ENCODE measurements around the gene TRAIP. TPM values are rescaled to one million over a fixed set of nuclear protein-coding genes. Genes with fewer than 3 reads are reported as not detected.
"Not testable (repeated sequence)": the region's sequence is repeated elsewhere in the genome, so short reads cannot be mapped to it uniquely, and the experiment has no call there.

The TRAIP gene
- polyA plus RNA-seq, 2 of the 4 experiments (the other 2 are of a cell fraction) = 10.2 to 10.7 TPM

DNA sequence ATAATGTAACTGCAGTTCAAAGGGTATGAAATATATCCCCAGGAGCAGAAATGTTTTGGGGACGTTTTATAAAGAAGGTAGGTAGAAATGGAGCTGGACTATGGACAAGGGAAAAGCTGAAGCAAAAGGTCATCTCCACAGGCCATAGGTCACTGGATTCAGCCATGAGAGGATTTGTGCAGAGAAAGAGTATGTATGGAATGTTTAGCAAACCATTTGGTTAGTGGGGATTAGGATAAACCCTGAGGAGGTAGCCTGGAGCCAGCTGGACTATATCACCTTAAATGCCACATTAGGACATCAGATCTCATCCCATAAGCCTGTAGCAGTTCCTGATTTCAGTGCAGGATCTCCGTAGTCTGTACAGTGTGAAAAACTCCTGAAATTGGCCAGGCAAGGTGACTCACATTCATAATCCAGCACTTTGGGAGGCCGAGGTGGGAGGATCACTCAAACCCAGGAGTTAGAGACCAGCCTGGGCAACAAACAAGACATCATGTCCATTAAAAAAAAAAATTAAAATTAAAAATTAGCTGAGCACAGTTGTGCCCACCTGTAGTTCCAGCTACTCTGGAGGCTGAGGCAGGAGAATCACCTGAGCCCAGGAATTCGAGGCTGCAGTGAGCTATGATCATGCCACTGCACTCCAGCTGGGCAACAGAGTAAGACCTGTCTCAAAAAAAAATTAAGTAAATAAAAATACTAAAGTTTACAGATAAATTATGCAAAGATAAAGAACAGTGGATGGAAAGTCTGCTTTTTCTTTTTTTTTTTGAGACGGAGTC lies 74.8 kb downstream of the TRAIP start:
- 90% methylated on average over 5 of the region's 5 CpGs for WGBS (ENCODE audit: missing lambda C conversion rate)
- TF ChIP-seq, protein P1, sequence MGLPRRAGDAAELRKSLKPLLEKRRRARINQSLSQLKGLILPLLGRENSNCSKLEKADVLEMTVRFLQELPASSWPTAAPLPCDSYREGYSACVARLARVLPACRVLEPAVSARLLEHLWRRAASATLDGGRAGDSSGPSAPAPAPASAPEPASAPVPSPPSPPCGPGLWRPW (IDR thresholded peaks at IDR 0.05) = no peak
- TF ChIP-seq CHD4 (IDR thresholded peaks at IDR 0.05; ENCODE audit: borderline replicate concordance) (no peak), EHMT2 (IDR thresholded peaks at IDR 0.05; ENCODE audit: low read depth) (no peak), FOSL2 (IDR thresholded peaks at IDR 0.05) (no peak), FOSL2 (CRISPR knock-in tag; IDR thresholded peaks at IDR 0.05) (no peak), HDAC2 (IDR thresholded peaks at IDR 0.05) (no peak)
- TF ChIP-seq, protein P2, sequence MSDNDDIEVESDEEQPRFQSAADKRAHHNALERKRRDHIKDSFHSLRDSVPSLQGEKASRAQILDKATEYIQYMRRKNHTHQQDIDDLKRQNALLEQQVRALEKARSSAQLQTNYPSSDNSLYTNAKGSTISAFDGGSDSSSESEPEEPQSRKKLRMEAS (IDR thresholded peaks at IDR 0.05) = no peak
- TF ChIP-seq, protein P3, sequence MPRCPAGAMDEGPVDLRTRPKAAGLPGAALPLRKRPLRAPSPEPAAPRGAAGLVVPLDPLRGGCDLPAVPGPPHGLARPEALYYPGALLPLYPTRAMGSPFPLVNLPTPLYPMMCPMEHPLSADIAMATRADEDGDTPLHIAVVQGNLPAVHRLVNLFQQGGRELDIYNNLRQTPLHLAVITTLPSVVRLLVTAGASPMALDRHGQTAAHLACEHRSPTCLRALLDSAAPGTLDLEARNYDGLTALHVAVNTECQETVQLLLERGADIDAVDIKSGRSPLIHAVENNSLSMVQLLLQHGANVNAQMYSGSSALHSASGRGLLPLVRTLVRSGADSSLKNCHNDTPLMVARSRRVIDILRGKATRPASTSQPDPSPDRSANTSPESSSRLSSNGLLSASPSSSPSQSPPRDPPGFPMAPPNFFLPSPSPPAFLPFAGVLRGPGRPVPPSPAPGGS (IDR thresholded peaks at IDR 0.05) = no peak
- TF ChIP-seq, protein P4, sequence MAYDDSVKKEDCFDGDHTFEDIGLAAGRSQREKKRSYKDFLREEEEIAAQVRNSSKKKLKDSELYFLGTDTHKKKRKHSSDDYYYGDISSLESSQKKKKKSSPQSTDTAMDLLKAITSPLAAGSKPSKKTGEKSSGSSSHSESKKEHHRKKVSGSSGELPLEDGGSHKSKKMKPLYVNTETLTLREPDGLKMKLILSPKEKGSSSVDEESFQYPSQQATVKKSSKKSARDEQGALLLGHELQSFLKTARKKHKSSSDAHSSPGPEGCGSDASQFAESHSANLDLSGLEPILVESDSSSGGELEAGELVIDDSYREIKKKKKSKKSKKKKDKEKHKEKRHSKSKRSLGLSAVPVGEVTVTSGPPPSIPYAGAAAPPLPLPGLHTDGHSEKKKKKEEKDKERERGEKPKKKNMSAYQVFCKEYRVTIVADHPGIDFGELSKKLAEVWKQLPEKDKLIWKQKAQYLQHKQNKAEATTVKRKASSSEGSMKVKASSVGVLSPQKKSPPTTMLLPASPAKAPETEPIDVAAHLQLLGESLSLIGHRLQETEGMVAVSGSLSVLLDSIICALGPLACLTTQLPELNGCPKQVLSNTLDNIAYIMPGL (CRISPR knock-in tag; IDR thresholded peaks at IDR 0.05; ENCODE audit: borderline replicate concordance) = no peak
- ChIA-PET CTCF (interaction anchor here (0.5 kb wide), 1 partner anchor 52 kb away, joined by 3 read pairs; no protein-coding TSS in a partner anchor), POLR2A (no interaction called here)
- ATAC-seq = no peak
- H3K4me1 ChIP-seq = 0 out of 3 replicates have a peak, but pooled peaks cover 6% of the 10 kb centered on the region
- no peak overlapping the region for H3K4me2 ChIP-seq
- no peak for DNase-seq (ENCODE audit: low read depth in 1 of 2, low spot score in 1 of 2)
- FAIRE-seq = no peak
- no peak overlapping the region for H3K27ac ChIP-seq
- no peak overlapping the region for H3K4me3 ChIP-seq
- no peaks in the 10 kb centered on the region for H3K9me3 ChIP-seq

DNA sequence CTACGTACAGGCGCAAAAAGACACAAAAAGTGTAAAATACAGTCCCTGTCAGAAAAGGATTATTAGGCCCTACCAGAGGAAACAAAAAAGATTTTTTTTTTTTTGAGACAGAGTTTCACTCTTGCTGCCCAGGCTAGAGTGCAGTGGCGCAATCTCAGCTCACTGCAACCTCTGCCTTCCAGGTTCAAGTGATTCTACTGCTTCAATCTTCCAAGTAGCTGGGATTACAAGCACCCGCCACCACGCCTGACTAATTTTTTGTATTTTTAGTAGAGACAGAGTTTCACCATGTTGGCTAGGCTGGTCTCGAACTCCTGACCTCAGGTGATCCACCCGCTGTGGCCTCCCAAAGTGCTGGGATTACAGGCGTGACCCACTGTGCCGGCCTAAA lies 75.4 kb downstream of the TRAIP start:
- H3K4me2 ChIP-seq; FAIRE-seq; POLR2A ChIA-PET; H3K9me3 ChIP-seq; H3K4me3 ChIP-seq; DNase-seq (ENCODE audit: low read depth in 1 of 2, low spot score in 1 of 2); H3K27ac ChIP-seq; H3K4me1 ChIP-seq; ATAC-seq: not testable (repeated sequence)
- 83% methylated on average over 9 of the region's 9 CpGs for WGBS (ENCODE audit: missing lambda C conversion rate)
- CTCF ChIA-PET = interaction anchor here (0.5 kb wide), 1 partner anchor 52 kb away, joined by 3 read pairs; no protein-coding TSS in a partner anchor

DNA sequence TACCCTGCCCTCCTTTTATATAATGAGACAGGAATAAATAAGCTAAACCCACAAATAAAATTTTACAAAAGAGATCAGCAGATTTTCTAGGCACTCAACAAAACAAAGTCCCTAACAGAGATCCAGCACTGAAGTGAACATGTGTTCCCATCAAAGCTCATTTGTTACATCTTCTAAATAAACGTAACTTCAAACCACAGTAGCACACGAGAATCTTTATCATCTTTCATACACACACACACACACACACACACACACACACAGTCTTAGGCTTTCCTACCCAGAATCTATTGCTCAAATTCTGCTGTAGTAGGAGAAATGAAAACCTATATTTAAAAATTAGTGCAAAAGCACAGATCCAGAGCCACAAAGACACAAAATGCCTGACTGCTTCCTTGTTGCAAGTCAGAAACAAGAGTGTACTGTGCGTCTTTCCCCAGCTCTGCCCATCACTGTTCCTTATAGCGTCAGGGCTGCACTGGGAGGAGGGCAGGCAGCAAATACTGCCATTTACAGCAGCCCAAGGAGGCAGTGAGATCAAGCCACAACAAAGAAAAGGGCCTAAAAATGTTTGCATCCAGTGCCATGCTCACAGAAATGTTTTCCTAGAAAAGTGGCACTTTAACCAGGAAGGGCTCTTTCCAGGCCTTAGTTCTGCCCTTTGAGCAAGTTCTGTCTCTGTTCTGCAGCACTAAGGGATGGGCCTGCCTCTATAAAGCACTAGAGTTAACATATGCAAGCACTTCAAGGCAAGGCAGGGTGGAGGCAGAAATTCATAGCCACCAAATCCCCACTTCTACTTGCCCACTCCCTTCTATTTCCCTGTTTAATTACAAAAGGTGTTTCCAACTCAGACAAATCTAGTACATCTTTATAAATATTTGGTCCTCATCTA lies 76.0 kb downstream of the TRAIP start:
- H3K4me2 ChIP-seq = no peak overlapping the region
- TF ChIP-seq KDM5A (IDR thresholded peaks at IDR 0.05) = no peak
- TF ChIP-seq, protein P5, sequence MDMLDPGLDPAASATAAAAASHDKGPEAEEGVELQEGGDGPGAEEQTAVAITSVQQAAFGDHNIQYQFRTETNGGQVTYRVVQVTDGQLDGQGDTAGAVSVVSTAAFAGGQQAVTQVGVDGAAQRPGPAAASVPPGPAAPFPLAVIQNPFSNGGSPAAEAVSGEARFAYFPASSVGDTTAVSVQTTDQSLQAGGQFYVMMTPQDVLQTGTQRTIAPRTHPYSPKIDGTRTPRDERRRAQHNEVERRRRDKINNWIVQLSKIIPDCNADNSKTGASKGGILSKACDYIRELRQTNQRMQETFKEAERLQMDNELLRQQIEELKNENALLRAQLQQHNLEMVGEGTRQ (IDR thresholded peaks at IDR 0.05) = no peak
- TF ChIP-seq PHF8 (IDR thresholded peaks at IDR 0.05; ENCODE audit: borderline replicate concordance, low read depth) = no peak
- TF ChIP-seq NPAS2 (CRISPR knock-in tag; IDR thresholded peaks at IDR 0.05; ENCODE audit: borderline replicate concordance) = no peak
- TF ChIP-seq HOXA7 (CRISPR knock-in tag; IDR thresholded peaks at IDR 0.05) = no peak
- no peak for TF ChIP-seq ZC3H11A (IDR thresholded peaks at IDR 0.05)
- no peak overlapping the region for H3K27ac ChIP-seq
- FAIRE-seq (no peak), DNase-seq (ENCODE audit: low read depth in 1 of 2, low spot score in 1 of 2) (no peak), ATAC-seq (no peak)
- H3K4me3 ChIP-seq = no peak overlapping the region
- ChIA-PET POLR2A (no interaction called here), CTCF (interaction anchor here (0.9 kb wide), 1 partner anchor 22 kb away, joined by 3 read pairs; the partner anchor contains the start of gene INKA1)
- H3K9me3 ChIP-seq = no peaks in the 10 kb centered on the region
- H3K4me1 ChIP-seq = 0 out of 3 replicates have a peak, but pooled peaks cover 6% of the 10 kb centered on the region
- 96% methylated on average over 4 of the region's 4 CpGs for WGBS (ENCODE audit: missing lambda C conversion rate)
